Thyroid gland (tissue), 4 donors: ENCODE results near the gene GALNT2. TPM values are rescaled to one million over a fixed set of nuclear protein-coding genes. Genes with fewer than 3 reads are reported as not detected.

Experiments
- DNase-seq, 2 donors: peaks; one replicate each; pipeline ENCODE4 v3.0.0-alpha.2; 2019
- H3K27ac ChIP-seq, 3 donors: fragments of 200-600 bp; sonication (generic); 1 replicate in 2 of 3; 2 replicates in 1 of 3; pipeline ENCODE4 v1.5.1; 2016 to 2019; ENCODE audit warnings: mild to moderate bottlenecking in 1 of 3, moderate library complexity in 1 of 3
- H3K27me3 ChIP-seq: fragments of 200-600 bp; sonication (generic); one replicate; pipeline ENCODE4 v1.5.1; 2019
- H3K36me3 ChIP-seq, 2 donors: fragments of 200-600 bp; sonication (generic); one replicate each; pipeline ENCODE4 v1.5.1; 2016 to 2019
- H3K4me1 ChIP-seq, 2 donors: fragments of 200-600 bp; sonication (generic); one replicate each; pipeline ENCODE4 v1.5.1; 2017 to 2019
- H3K4me3 ChIP-seq, 3 donors: fragments of 200-600 bp; sonication (generic); replicated peaks in 1 of 3; 1 replicate in 2 of 3; 2 replicates in 1 of 3; pipeline ENCODE4 v1.5.1; 2016; ENCODE audit warnings: mild to moderate bottlenecking in 1 of 3
- H3K9me3 ChIP-seq: fragments of 200-600 bp; sonication (generic); one replicate; pipeline ENCODE4 v1.5.1; 2017
- CTCF ChIP-seq, 6 experiments: fragments of 200-600 bp in 3 of 6; fragments of 450-650 bp in 3 of 6; sonication (generic) in 3 of 6; IDR thresholded peaks; one replicate each; pipeline ENCODE4 v1.5.1; 2016 to 2019; ENCODE audit warnings: antibody characterized with exemption in 6 of 6, mild to moderate bottlenecking in 2 of 6, inconsistent platforms in 1 of 6, moderate library complexity in 1 of 6
- POLR2A ChIP-seq, 2 donors: fragments of 450-650 bp; IDR thresholded peaks; one replicate each; pipeline ENCODE4 v1.6.1; 2017; ENCODE audit warnings: antibody characterized with exemption in 2 of 2, mild to moderate bottlenecking in 2 of 2, moderate library complexity in 1 of 2
- WGBS, 2 donors: methylation state at CpG; one replicate each; pipeline ENCODE4 v1.1.5; 2017; 5-methylcytosine and 5-hydroxymethylcytosine counted together
- intact Hi-C: fragments of 100-400 bp; cut with DNase I; formaldehyde crosslinking; loops from one replicate; pipeline ENCODE4 v1.15.1; 2023
- total RNA-seq, 4 donors: library from RNA; depleted of rRNA; stranded (reverse); fragments of >200 nt; gene quantifications; one replicate each; pipeline ENCODE4 v1.2.3, GENCODE V29; 2016

The GALNT2 gene
- total RNA-seq, 4 donors from 2014 or later = 26.2 to 48.9 (median 42.3) TPM

GRCh38 chr1:230307213-230307612 is 240.2 kb downstream of the GALNT2 start:
- 33 to 40% methylated on average over 4 of the region's 4 CpGs for WGBS, 2 donors
- Histone ChIP-seq H3K36me3 (no peaks in the 10 kb centered on the region), H3K4me3 (no peak overlapping the region), H3K27me3 (no peaks in the 10 kb centered on the region), H3K9me3 (no peaks in the 10 kb centered on the region), H3K4me1 (peaks cover 3% of the 10 kb centered on the region in 2 donors), H3K27ac (no peak overlapping the region)
- no peak for TF ChIP-seq POLR2A (IDR thresholded peaks at IDR 0.05)
- no peak for TF ChIP-seq CTCF (IDR thresholded peaks at IDR 0.05)
- DNase-seq = no peak
- intact Hi-C loops = no loop called here

GRCh38 chr1:230308039-230308438 is 241.0 kb downstream of the GALNT2 start:
- H3K4me1 ChIP-seq = peaks cover 3% of the 10 kb centered on the region in 2 donors
- no peaks in the 10 kb centered on the region for H3K27me3 ChIP-seq
- no peak for TF ChIP-seq POLR2A (IDR thresholded peaks at IDR 0.05)
- no peak for TF ChIP-seq CTCF (IDR thresholded peaks at IDR 0.05)
- DNase-seq = peak; percentile 89 to 91
- intact Hi-C loops = no loop called here
- WGBS, 2 donors = 67 to 73% methylated on average over 7 to 8 of the region's 8 CpGs
- no peak overlapping the region for H3K4me3 ChIP-seq
- no peaks in the 10 kb centered on the region for H3K36me3 ChIP-seq
- no peaks in the 10 kb centered on the region for H3K9me3 ChIP-seq
- H3K27ac ChIP-seq = no peak overlapping the region

- no peaks in the 10 kb centered on the region for H3K9me3 ChIP-seq
- WGBS, 2 donors = 93 to 100% methylated on average over 2 to 10 of the region's 17 CpGs
- intact Hi-C loops = no loop called here
- no peak overlapping the region for H3K4me3 ChIP-seq
- TF ChIP-seq CTCF (IDR thresholded peaks at IDR 0.05) (no peak), POLR2A (IDR thresholded peaks at IDR 0.05) (no peak)
- H3K27me3 ChIP-seq = no peaks in the 10 kb centered on the region
- no peaks in the 10 kb centered on the region for H3K36me3 ChIP-seq
- peaks cover 3% of the 10 kb centered on the region in 2 donors for H3K4me1 ChIP-seq
- DNase-seq = no peak
- H3K27ac ChIP-seq = no peak overlapping the region
Observed at GRCh38 chr1:230308821-230309220, 241.8 kb downstream of the GALNT2 start.

- H3K36me3 ChIP-seq = no peaks in the 10 kb centered on the region
- H3K9me3 ChIP-seq = no peaks in the 10 kb centered on the region
- DNase-seq = no peak
- no peak overlapping the region for H3K27ac ChIP-seq
- peaks cover 3 to 7% of the 10 kb centered on the region in 2 donors for H3K4me1 ChIP-seq
- WGBS, 2 donors = 94 to 97% methylated on average over 15 of the region's 15 CpGs
- H3K4me3 ChIP-seq = no peak overlapping the region
- no peaks in the 10 kb centered on the region for H3K27me3 ChIP-seq
- intact Hi-C loops = loop anchor here (5.0 kb wide), 1 partner anchor 647 kb away; no protein-coding TSS in a partner anchor
- TF ChIP-seq CTCF (IDR thresholded peaks at IDR 0.05) (no peak), POLR2A (IDR thresholded peaks at IDR 0.05) (no peak)
Observed at GRCh38 chr1:230309646-230310177, 242.7 kb downstream of the GALNT2 start.

GRCh38 chr1:230310381-230311163 is 243.5 kb downstream of the GALNT2 start:
- Histone ChIP-seq H3K4me1 (peaks cover 3 to 7% of the 10 kb centered on the region in 2 donors), H3K27ac (no peak overlapping the region), H3K4me3 (no peak overlapping the region), H3K9me3 (no peaks in the 10 kb centered on the region), H3K36me3 (no peaks in the 10 kb centered on the region), H3K27me3 (no peaks in the 10 kb centered on the region)
- DNase-seq = peak; percentile 80 to 83
- 30 to 36% methylated on average over 14 of the region's 14 CpGs for WGBS, 2 donors
- TF ChIP-seq CTCF (IDR thresholded peaks at IDR 0.05) = peak; percentile 77 to 93 (median 88)
- TF ChIP-seq POLR2A (IDR thresholded peaks at IDR 0.05) = no peak
- intact Hi-C loops = loop anchor here (5.0 kb wide), 1 partner anchor 648 kb away; no protein-coding TSS in a partner anchor
